GM18520 (cell line): Measurements from ENCODE around the gene FZD4.
"Not testable (repeated sequence)": the region's sequence is repeated elsewhere in the genome, so short reads cannot be mapped to it uniquely, and the experiment has no call there.

Source experiments
- ATAC-seq: cut with Tn5 transposase; IDR thresholded peaks from one replicate; pipeline ENCODE4 v1.9.1; 2021; ENCODE audit not compliant: unreplicated experiment

The FZD4 gene

GRCh38 chr11:86977441-86978050 is 22.4 kb upstream of the FZD4 start:
- no peak for ATAC-seq

- ATAC-seq, result no peak
Measured at GRCh38 chr11:86972734-86973133, 17.5 kb upstream of the FZD4 start.

GRCh38 chr11:86969258-86969657 is 14.1 kb upstream of the FZD4 start:
- ATAC-seq, result no peak

- not testable (repeated sequence) for ATAC-seq
Measured at GRCh38 chr11:86967601-86968000, 12.4 kb upstream of the FZD4 start.

- ATAC-seq, result no peak
Measured at GRCh38 chr11:86957976-86958646, 2.9 kb upstream of the FZD4 start.

- ATAC-seq, result no peak
Measured at GRCh38 chr11:86956905-86957195, 1.7 kb upstream of the FZD4 start.

- ATAC-seq, result no peak
Measured at GRCh38 chr11:86955111-86955360, 159 bp downstream of the FZD4 start.

- no peak for ATAC-seq
Measured at GRCh38 chr11:86954269-86955110, 705 bp downstream of the FZD4 start.

- ATAC-seq, result no peak
Measured at GRCh38 chr11:86952221-86952875, 2.8 kb downstream of the FZD4 start.

- no peak for ATAC-seq
Measured at GRCh38 chr11:86951706-86952105, 3.5 kb downstream of the FZD4 start.

GRCh38 chr11:86950661-86950995 is 4.6 kb downstream of the FZD4 start:
- no peak for ATAC-seq

- ATAC-seq, result no peak
Measured at GRCh38 chr11:86949995-86950660, 5.1 kb downstream of the FZD4 start.

GRCh38 chr11:86948733-86949132 is 6.5 kb downstream of the FZD4 start:
- no peak for ATAC-seq

GRCh38 chr11:86947541-86947940 is 7.7 kb downstream of the FZD4 start:
- ATAC-seq, result no peak

GRCh38 chr11:86943505-86943904 is 11.7 kb downstream of the FZD4 start:
- not testable (repeated sequence) for ATAC-seq

GRCh38 chr11:86941871-86942599 is 13.2 kb downstream of the FZD4 start:
- ATAC-seq, result no peak

- no peak for ATAC-seq
Measured at GRCh38 chr11:86941077-86941870, 13.9 kb downstream of the FZD4 start.

- no peak for ATAC-seq
Measured at GRCh38 chr11:86940122-86940777, 14.9 kb downstream of the FZD4 start.
